ENCODE measurements around the gene CCDC33.
"Not testable (repeated sequence)": the region's sequence is repeated elsewhere in the genome, so short reads cannot be mapped to it uniquely, and the experiment has no call there.

The CCDC33 gene

GRCh38 chr15:74360855-74361254 is 124.7 kb downstream of the CCDC33 start:
- H3K4me3 ChIP-seq (ENCODE audit: low read length); H3K9me2 ChIP-seq (replicated peaks; ENCODE audit: insufficient read depth, low read length); H3K27ac ChIP-seq (ENCODE audit: low read length); H2AFZ ChIP-seq (ENCODE audit: low read length); H3F3A ChIP-seq (ENCODE audit: insufficient read depth, low read length); H3K36me3 ChIP-seq (replicated peaks; ENCODE audit: insufficient read depth, low read length); DNase-seq; H3K79me2 ChIP-seq (ENCODE audit: low read length); H3K9ac ChIP-seq (ENCODE audit: low read length); H3K9me3 ChIP-seq (replicated peaks; ENCODE audit: insufficient read depth, low read length); H3K4me1 ChIP-seq (ENCODE audit: low read length); H3K4me2 ChIP-seq (ENCODE audit: low read depth, low read length); H3K27me3 ChIP-seq (replicated peaks; ENCODE audit: insufficient read depth, low read length); H4K20me1 ChIP-seq (ENCODE audit: insufficient read depth, low read length): not testable (repeated sequence)

GRCh38 chr15:74362482-74362881 is 126.4 kb downstream of the CCDC33 start:
- no peaks in the 10 kb centered on the region for H3F3A ChIP-seq (ENCODE audit: insufficient read depth, low read length)
- no peaks in the 10 kb centered on the region for H4K20me1 ChIP-seq (ENCODE audit: insufficient read depth, low read length)
- H3K27ac ChIP-seq (ENCODE audit: low read length), result no peak overlapping the region
- H3K27me3 ChIP-seq (replicated peaks; ENCODE audit: insufficient read depth, low read length), result no peaks in the 10 kb centered on the region
- no peak for TF ChIP-seq EZH2 (optimal IDR thresholded peaks at IDR 0.05; ENCODE audit: low read depth, low read length)
- TF ChIP-seq EZH2phosphoT487 (IDR thresholded peaks at IDR 0.05; ENCODE audit: low read length), result no peak
- TF ChIP-seq CTCF (IDR thresholded peaks at IDR 0.05; ENCODE audit: low read length), result no peak
- no peaks in the 10 kb centered on the region for H3K4me1 ChIP-seq (ENCODE audit: low read length)
- no peaks in the 10 kb centered on the region for H3K79me2 ChIP-seq (ENCODE audit: low read length)
- no peak overlapping the region for H3K4me2 ChIP-seq (ENCODE audit: low read depth, low read length)
- H3K9ac ChIP-seq (ENCODE audit: low read length), result no peak overlapping the region
- no peak overlapping the region for H2AFZ ChIP-seq (ENCODE audit: low read length)
- no peak for DNase-seq
- no peak overlapping the region for H3K4me3 ChIP-seq (ENCODE audit: low read length)
- H3K9me2 ChIP-seq (replicated peaks; ENCODE audit: insufficient read depth, low read length), result no peaks in the 10 kb centered on the region
- no peaks in the 10 kb centered on the region for H3K9me3 ChIP-seq (replicated peaks; ENCODE audit: insufficient read depth, low read length)
- no peaks in the 10 kb centered on the region for H3K36me3 ChIP-seq (replicated peaks; ENCODE audit: insufficient read depth, low read length)

GRCh38 chr15:74364936-74365597 is 128.9 kb downstream of the CCDC33 start:
- TF ChIP-seq EZH2phosphoT487 (IDR thresholded peaks at IDR 0.05; ENCODE audit: low read length) (no peak), EZH2 (optimal IDR thresholded peaks at IDR 0.05; ENCODE audit: low read depth, low read length) (no peak), CTCF (IDR thresholded peaks at IDR 0.05; ENCODE audit: low read length) (no peak)
- Histone ChIP-seq H3F3A (ENCODE audit: insufficient read depth, low read length) (no peaks in the 10 kb centered on the region), H4K20me1 (ENCODE audit: insufficient read depth, low read length) (no peaks in the 10 kb centered on the region), H3K4me3 (ENCODE audit: low read length) (no peak overlapping the region), H3K79me2 (ENCODE audit: low read length) (no peaks in the 10 kb centered on the region), H3K4me2 (ENCODE audit: low read depth, low read length) (no peak overlapping the region), H2AFZ (ENCODE audit: low read length) (no peak overlapping the region), H3K36me3 (replicated peaks; ENCODE audit: insufficient read depth, low read length) (no peaks in the 10 kb centered on the region), H3K27ac (ENCODE audit: low read length) (no peak overlapping the region), H3K4me1 (ENCODE audit: low read length) (no peaks in the 10 kb centered on the region), H3K9me3 (replicated peaks; ENCODE audit: insufficient read depth, low read length) (no peaks in the 10 kb centered on the region), H3K9me2 (replicated peaks; ENCODE audit: insufficient read depth, low read length) (no peaks in the 10 kb centered on the region), H3K27me3 (replicated peaks; ENCODE audit: insufficient read depth, low read length) (no peaks in the 10 kb centered on the region), H3K9ac (ENCODE audit: low read length) (no peak overlapping the region)
- DNase-seq, result no peak
